NCI-H460 (cell line): Measurements from ENCODE around the gene SFPQ. TPM values are rescaled to one million over a fixed set of nuclear protein-coding genes. Genes with fewer than 3 reads are reported as not detected.
"Not testable (repeated sequence)": the region's sequence is repeated elsewhere in the genome, so short reads cannot be mapped to it uniquely, and the experiment has no call there.

Experiments used
- DNase-seq: peaks from one replicate; pipeline ENCODE4 v3.0.0-alpha.2; 2016; ENCODE audit warnings: low read depth; ENCODE audit errors: extremely low read depth
- small RNA-seq, 2 experiments: library from RNA; depleted of rRNA; stranded (forward); fragments of <200 nt; gene quantifications; one replicate each; pipeline ENCODE3, GENCODE V24; 2014
- total RNA-seq: library from RNA; depleted of rRNA; stranded (reverse); fragments of >200 nt; shearing (Covaris generic); gene quantifications from 2 replicates; pipeline ENCODE4 v1.2.3, GENCODE V29; 2014; rRNA removed

Gene SFPQ
- total RNA-seq, 1 experiment from 2014 or later, result 256 TPM

- not testable (repeated sequence) for DNase-seq
Observed at GRCh38 chr1:35145892-35146549, 46.9 kb downstream of the SFPQ start.

GRCh38 chr1:35143737-35144508, 49.0 kb downstream of the SFPQ start:
- no peak for DNase-seq

DNA sequence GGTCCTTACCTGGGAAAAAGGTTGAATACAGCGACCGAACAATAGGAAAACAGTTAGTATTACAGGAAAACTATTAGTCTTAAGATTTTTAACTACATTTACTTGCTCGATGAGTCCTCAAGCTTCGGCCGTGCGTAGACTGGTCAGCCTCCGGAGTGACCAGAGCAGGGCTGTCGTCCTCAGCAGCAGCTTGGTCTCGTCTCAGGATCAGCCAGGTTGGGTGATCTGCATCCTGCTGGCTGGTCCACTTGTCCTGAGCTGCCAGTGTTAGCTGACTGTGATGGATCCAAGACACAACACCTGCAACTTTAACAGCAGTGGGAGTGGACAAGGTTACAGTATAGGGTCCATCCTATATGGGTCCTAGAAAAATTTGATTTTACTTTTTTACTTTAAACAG, 50.2 kb downstream of the SFPQ start:
- DNase-seq, result not testable (repeated sequence)

- DNase-seq, result not testable (repeated sequence)
Observed at GRCh38 chr1:35142294-35142693, 50.7 kb downstream of the SFPQ start.

- not testable (repeated sequence) for DNase-seq
Observed at GRCh38 chr1:35137590-35137989, 55.4 kb downstream of the SFPQ start.

DNA sequence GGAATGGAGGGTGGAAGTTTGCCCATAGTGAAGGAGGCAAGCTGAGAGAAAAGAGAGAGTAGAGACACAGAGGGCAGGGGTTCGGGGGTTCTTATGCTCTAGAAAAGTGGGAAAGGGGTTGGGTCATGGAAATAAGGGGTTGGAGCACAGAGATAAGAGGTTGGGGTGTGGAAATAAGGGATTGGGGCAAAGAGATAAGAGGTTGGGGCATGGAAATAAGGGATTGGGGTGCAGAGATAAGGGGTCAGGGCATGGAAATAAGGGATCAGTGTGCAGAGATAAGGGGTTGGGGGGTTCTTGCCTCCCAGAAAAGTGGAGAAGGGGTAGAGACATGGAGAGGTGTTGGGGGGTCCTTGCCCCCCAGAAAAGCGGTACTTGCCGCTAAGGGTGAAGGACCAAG, 56.2 kb downstream of the SFPQ start:
- DNase-seq, result no peak

Small RNA genes within 50 kb of the gene (small RNA-seq; reads per million reads assigned to genes)
- 0 reads per million in 2 experiments for gene RF00019

Other genes starting within 250 kb of the SFPQ start
- 22.4 and 24.4 TPM in 2 replicates for gene TMEM35B, start 207.8 kb downstream of the SFPQ start, total RNA-seq
- gene ZMYM6, start 161.2 kb downstream of the SFPQ start, total RNA-seq, result 10.6 and 12.6 TPM in 2 replicates
- gene ZMYM1, start 113.8 kb downstream of the SFPQ start, total RNA-seq, result 19.9 and 23.8 TPM in 2 replicates
- 19.4 and 24.9 TPM in 2 replicates for gene ZMYM4, start 75.6 kb upstream of the SFPQ start, total RNA-seq